ENCODE results near the gene RPUSD1. TPM values are rescaled to one million over a fixed set of nuclear protein-coding genes. Genes with fewer than 3 reads are reported as not detected.

The RPUSD1 gene
- total and polyA plus RNA-seq, 12 donors = 1.1 to 40.1 (median 20.4) TPM

DNA sequence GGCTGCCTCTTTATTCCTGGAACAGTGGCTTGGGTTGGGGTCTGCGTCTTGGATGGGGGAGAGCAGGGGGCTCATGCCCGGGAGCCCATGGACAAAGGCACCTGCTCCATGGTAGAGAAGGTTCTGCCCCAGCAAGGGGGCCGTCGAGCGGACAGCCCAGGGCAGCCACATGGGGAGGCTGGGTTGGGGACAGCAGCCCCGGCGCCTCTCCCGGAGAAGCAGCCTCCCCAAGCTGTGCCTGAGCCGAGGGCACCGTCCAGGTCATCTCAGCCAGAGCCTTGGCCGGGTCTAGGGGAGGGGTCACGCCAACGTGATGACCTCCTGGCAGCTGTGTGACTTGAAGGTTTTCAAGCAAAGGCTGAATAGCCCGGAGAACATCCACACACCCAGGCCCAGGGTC, 45.2 kb upstream of the RPUSD1 start:
- intact Hi-C loops (cut with DNase I) = no loop called here
- H3K27me3 ChIP-seq = no peaks in the 10 kb centered on the region
- H3K27ac ChIP-seq = no peak overlapping the region
- no peaks in the 10 kb centered on the region for H3K36me3 ChIP-seq (replicated peaks in 1 of 2)
- 80 to 88% (median 81%) methylated on average over 1 to 14 of the region's 14 CpGs for WGBS, 4 donors
- H3K4me3 ChIP-seq = no peak overlapping the region
- H3K9me3 ChIP-seq (replicated peaks in 1 of 3) = no peaks in the 10 kb centered on the region
- no peak for TF ChIP-seq POLR2A (IDR thresholded peaks at IDR 0.05)
- TF ChIP-seq, protein P1, sequence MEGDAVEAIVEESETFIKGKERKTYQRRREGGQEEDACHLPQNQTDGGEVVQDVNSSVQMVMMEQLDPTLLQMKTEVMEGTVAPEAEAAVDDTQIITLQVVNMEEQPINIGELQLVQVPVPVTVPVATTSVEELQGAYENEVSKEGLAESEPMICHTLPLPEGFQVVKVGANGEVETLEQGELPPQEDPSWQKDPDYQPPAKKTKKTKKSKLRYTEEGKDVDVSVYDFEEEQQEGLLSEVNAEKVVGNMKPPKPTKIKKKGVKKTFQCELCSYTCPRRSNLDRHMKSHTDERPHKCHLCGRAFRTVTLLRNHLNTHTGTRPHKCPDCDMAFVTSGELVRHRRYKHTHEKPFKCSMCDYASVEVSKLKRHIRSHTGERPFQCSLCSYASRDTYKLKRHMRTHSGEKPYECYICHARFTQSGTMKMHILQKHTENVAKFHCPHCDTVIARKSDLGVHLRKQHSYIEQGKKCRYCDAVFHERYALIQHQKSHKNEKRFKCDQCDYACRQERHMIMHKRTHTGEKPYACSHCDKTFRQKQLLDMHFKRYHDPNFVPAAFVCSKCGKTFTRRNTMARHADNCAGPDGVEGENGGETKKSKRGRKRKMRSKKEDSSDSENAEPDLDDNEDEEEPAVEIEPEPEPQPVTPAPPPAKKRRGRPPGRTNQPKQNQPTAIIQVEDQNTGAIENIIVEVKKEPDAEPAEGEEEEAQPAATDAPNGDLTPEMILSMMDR (IDR thresholded peaks at IDR 0.05) = no peak
- no peaks in the 10 kb centered on the region for H3K4me1 ChIP-seq (replicated peaks in 1 of 2)
- no peak for DNase-seq

DNA sequence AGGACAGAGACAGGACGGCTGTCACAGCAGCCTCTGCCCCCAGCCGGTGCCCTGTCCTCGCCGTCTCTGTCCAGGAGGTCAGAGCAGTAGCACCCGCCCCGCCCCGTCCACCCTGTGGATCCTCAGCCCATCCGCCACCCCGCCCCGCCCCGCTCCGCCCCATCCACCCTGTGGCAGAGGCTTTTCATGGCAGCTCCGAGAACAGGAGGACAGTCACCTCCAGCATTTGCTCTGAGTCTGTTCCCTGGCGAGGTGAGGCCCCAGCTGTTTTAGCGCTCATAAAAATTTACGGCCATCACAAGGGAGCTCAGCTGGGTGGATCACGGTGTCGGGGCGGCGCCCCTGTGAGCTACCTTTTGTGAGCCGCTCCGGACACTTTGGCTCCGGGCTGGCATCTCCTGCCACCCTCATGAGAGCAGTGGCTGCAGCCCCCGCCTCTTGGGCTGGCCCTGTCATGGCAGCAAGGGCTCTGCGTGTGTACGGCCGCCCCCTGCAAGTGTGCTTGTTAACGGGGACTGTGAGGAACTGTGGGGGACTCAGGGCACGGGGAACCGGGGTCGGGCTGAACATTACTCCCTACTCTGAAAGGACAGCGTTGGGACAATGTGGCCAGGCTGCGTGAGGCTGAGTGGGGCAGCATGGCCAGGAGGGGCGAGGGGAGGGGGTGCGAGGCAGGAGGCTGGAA, 44.6 kb upstream of the RPUSD1 start:
- TF ChIP-seq, protein P1 (IDR thresholded peaks at IDR 0.05) = no peak
- no peak for TF ChIP-seq POLR2A (IDR thresholded peaks at IDR 0.05)
- no peak overlapping the region for H3K27ac ChIP-seq
- no peaks in the 10 kb centered on the region for H3K4me1 ChIP-seq (replicated peaks in 1 of 2)
- H3K9me3 ChIP-seq (replicated peaks in 1 of 3) = no peaks in the 10 kb centered on the region
- no peaks in the 10 kb centered on the region for H3K27me3 ChIP-seq
- no peaks in the 10 kb centered on the region for H3K36me3 ChIP-seq (replicated peaks in 1 of 2)
- no peak overlapping the region for H3K4me3 ChIP-seq
- intact Hi-C loops (cut with DNase I) = no loop called here
- WGBS, 4 donors = 67 to 84% (median 71%) methylated on average over 12 to 35 of the region's 35 CpGs
- DNase-seq = no peak

DNA sequence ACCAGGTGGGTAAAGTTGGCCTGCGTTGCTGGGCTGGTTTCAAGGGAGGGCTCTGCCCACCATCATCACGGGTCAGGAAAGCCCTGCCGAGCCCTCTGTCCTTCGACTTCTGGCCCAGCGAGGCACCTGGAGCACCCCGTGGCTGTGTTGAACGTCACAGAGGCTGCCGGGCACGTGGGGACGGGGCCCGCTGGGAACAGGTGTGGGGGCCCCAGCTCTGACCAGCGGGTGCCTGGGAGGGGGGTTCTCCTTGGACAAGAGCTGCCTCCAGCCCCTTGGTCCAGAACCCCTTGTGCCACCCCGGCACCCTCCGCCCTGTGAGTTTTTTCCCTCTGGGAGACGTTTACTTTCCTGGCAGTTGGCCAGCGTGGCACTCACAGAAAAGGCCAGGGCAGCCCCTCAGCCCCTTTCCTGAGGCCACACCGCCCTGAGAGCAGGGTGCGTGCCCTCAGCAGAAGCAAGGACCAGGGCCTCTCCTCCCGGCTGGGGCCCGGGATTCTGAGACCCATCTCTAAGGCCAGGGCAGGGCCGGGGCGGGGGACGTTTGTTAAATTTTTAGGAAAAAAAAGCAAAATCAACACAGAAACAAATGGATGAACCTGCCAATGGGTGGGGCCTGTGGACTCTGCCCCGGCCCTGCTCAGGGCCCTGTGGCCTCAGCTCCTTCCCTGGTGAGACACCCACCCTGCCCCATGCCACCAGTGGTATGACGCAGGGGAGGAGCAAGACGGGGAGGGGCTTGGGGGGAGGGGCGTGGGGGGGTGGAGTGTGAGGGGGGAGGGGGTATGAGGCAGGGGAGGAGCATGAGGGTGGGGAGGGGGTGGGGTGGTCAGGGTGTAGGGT, 43.6 kb upstream of the RPUSD1 start:
- Histone ChIP-seq H3K4me3 (no peak overlapping the region), H3K27me3 (no peaks in the 10 kb centered on the region), H3K27ac (no peak overlapping the region), H3K9me3 (replicated peaks in 1 of 3) (no peaks in the 10 kb centered on the region), H3K36me3 (replicated peaks in 1 of 2) (no peaks in the 10 kb centered on the region), H3K4me1 (replicated peaks in 1 of 2) (no peaks in the 10 kb centered on the region)
- no peak for DNase-seq
- WGBS, 4 donors = 68 to 78% (median 73%) methylated on average over 8 to 27 of the region's 27 CpGs
- intact Hi-C loops (cut with DNase I) = no loop called here
- TF ChIP-seq POLR2A (IDR thresholded peaks at IDR 0.05) = no peak
- TF ChIP-seq, protein P1 (IDR thresholded peaks at IDR 0.05) = no peak

DNA sequence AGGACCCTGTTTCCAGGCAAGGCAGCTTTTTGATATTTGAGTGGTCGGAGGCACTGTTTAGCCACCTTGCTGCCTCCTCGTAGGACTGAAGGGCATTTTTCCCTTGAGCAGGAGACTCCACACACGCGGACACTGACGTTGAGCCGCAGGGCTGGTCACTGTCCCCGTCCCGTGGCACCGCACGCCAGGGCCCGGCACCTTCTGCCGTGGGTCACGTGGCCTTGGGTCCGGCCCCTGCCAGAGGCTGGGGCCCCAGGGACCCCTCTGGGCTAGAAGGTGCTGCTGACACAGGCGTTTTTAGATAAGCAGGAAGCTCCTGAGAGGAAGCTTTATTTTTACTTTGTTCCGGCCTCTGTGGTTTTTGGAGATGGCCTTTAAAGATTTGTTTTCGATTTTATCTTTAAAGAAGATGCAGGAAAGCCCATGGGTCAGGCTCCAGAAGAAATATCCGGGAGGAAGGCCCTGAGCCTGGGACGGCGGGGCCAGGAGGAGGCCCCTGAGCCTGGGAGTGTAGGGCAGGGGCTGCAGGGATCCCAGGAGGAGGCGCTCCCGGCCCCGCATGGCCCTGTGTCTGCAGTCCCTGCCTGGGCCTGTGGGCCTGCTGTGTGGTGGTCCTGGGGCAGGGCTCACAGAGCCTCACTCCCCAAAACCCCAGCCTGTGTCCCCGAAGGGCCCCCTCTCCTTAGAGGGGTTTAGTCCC, 42.8 kb upstream of the RPUSD1 start:
- H3K27ac ChIP-seq = no peak overlapping the region
- H3K9me3 ChIP-seq (replicated peaks in 1 of 3) = no peaks in the 10 kb centered on the region
- intact Hi-C loops (cut with DNase I) = no loop called here
- TF ChIP-seq POLR2A (IDR thresholded peaks at IDR 0.05) = no peak
- TF ChIP-seq, protein P1 (IDR thresholded peaks at IDR 0.05) = no peak
- H3K4me3 ChIP-seq = no peak overlapping the region
- no peaks in the 10 kb centered on the region for H3K4me1 ChIP-seq (replicated peaks in 1 of 2)
- H3K27me3 ChIP-seq = no peaks in the 10 kb centered on the region
- WGBS, 4 donors = 60 to 67% (median 65%) methylated on average over 22 to 24 of the region's 24 CpGs
- H3K36me3 ChIP-seq (replicated peaks in 1 of 2) = no peaks in the 10 kb centered on the region
- no peak for DNase-seq
